HFF-Myc (cell line): Measurements from ENCODE around the gene LYPD8.

Source experiments
- DNase-seq: peaks from one replicate; pipeline ENCODE4 v3.0.0-alpha.2; 2011; ENCODE audit warnings: low read depth; ENCODE audit errors: extremely low read depth
- H3K4me3 ChIP-seq: replicated peaks from 2 replicates; pipeline ENCODE4 v1.5.1; 2011; ENCODE audit warnings: low read depth, mild to moderate bottlenecking, control low read depth, low read length
- CTCF ChIP-seq: IDR thresholded peaks from 2 replicates; pipeline ENCODE4 v1.5.1; 2012; ENCODE audit warnings: mild to moderate bottlenecking, low read depth, low read length, control low read depth; ENCODE audit errors: missing control alignments

The LYPD8 gene

DNA sequence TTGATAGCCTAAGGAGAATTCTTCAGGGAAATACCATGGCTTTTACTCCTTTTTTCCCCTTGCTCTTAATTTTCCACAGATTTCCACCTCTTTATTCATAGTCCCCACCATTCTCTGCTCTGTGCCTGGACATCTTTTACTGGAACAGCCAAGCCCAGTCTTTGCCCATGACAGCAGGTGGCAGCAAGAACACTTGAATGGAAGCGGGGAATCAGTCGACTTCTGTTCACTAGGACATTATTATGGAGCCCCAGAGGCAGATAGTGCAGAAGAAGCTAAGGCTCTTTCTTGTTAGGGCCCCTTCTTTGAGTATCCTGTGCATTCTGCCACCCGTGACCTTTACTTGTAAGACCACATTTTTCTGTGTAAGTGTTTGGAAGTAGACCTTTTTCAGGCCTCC is 59.3 kb downstream of the LYPD8 start:
- H3K4me3 ChIP-seq, result no peak overlapping the region
- no peak for TF ChIP-seq CTCF
- DNase-seq, result no peak

GRCh38 chr1:248695451-248696132 is 60.0 kb downstream of the LYPD8 start:
- no peak for DNase-seq
- H3K4me3 ChIP-seq, result no peak overlapping the region
- no peak for TF ChIP-seq CTCF

DNA sequence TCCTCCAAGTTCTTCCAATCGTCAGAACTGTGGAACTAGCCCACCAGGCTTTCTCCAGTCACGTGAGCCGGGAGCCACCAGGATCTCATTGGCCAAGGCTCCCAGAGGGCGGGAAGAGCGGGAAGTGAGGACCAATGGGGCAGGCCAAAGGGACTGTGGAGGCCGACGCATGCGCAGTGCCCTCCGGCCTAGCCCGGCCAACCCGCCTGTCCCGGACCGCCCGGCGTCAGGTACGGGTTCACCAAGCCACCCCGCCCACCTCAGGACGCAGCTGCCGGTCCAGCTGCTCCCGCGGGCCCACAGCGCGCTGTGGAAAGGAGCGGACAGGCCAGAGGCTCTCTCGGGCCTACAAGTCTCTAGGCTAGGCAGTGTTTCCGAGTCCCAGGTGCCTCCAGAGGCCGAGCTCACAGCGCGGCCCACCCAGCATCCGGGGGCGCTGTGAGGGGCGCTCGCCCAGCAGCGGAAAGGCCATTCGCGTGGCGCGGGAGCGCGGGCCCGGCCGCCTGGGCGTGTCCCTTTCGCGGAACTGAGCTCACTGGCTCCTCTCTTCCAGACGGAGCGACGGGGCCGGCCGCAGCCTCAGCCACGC is 63.9 kb downstream of the LYPD8 start:
- TF ChIP-seq CTCF, result no peak
- no peak for DNase-seq
- H3K4me3 ChIP-seq, result no peak overlapping the region
